C4-2B (cell line): ENCODE measurements around the gene RPL6.
"Not testable (repeated sequence)": the region's sequence is repeated elsewhere in the genome, so short reads cannot be mapped to it uniquely, and the experiment has no call there.

Source experiments
- H3K27ac ChIP-seq: fragments of 450-650 bp; 2 replicates; pipeline ENCODE4 v1.5.1; 2017
- CTCF ChIP-seq: fragments of 450-650 bp; conservative IDR thresholded peaks from 2 replicates; pipeline ENCODE4 v1.5.1; 2017; ENCODE audit warnings: mild to moderate bottlenecking
- ZFX ChIP-seq: fragments of 450-650 bp; IDR thresholded peaks from 2 replicates; pipeline ENCODE4 v1.6.1; 2017

RPL6 gene

GRCh38 chr12:112446008-112446725 is 36.8 kb upstream of the RPL6 start:
- H3K27ac ChIP-seq: no peak overlapping the region
- TF ChIP-seq CTCF (no peak), ZFX (no peak)

GRCh38 chr12:112443916-112444315 is 34.5 kb upstream of the RPL6 start:
- no peak for TF ChIP-seq CTCF
- no peak for TF ChIP-seq ZFX
- H3K27ac ChIP-seq: no peak overlapping the region

GRCh38 chr12:112440653-112441052 is 31.2 kb upstream of the RPL6 start:
- not testable (repeated sequence) for H3K27ac ChIP-seq

GRCh38 chr12:112439769-112440168 is 30.4 kb upstream of the RPL6 start:
- H3K27ac ChIP-seq: no peak overlapping the region
- no peak for TF ChIP-seq ZFX
- no peak for TF ChIP-seq CTCF

GRCh38 chr12:112438645-112439044 is 29.2 kb upstream of the RPL6 start:
- H3K27ac ChIP-seq: not testable (repeated sequence)

- no peak for TF ChIP-seq CTCF
- no peak for TF ChIP-seq ZFX
- H3K27ac ChIP-seq: no peak overlapping the region
These were observed 24.1 kb upstream of the RPL6 start for GRCh38 chr12:112433551-112433950.

GRCh38 chr12:112431965-112432364 is 22.6 kb upstream of the RPL6 start:
- no peak for TF ChIP-seq ZFX
- TF ChIP-seq CTCF: no peak
- no peak overlapping the region for H3K27ac ChIP-seq

GRCh38 chr12:112430929-112431328 is 21.5 kb upstream of the RPL6 start:
- no peak overlapping the region for H3K27ac ChIP-seq
- no peak for TF ChIP-seq CTCF
- TF ChIP-seq ZFX: no peak
